CD4-positive, alpha-beta memory T cell (primary cell): ENCODE results near the gene ACOD1. TPM values are rescaled to one million over a fixed set of nuclear protein-coding genes. Genes with fewer than 3 reads are reported as not detected.

ENCODE experiments used
- CTCF ChIA-PET: fragments of 350-600 bp; sonication (Branson Sonifier 250); formaldehyde crosslinking; loops from one replicate; lab custom pipeline; 2021; ENCODE audit warnings: inconsistent platforms; ENCODE audit not compliant: partially characterized antibody; lab: Charles Lee
- POLR2A ChIA-PET: fragments of 350-600 bp; sonication (Branson Sonifier 250); formaldehyde crosslinking; loops from one replicate; lab custom pipeline; 2021; ENCODE audit not compliant: partially characterized antibody; lab: Charles Lee
- DNase-seq, 5 donors: peaks; one replicate each; pipeline versions ENCODE4 v3.0.0 to v3.0.0-alpha.2; 2020 to 2022; ENCODE audit warnings: mixed read lengths in 1 of 5
- H3K27ac ChIP-seq: one replicate; pipeline ENCODE4 v1.7.0; 2013; ENCODE audit warnings: low read depth, low read length
- H3K27me3 ChIP-seq: 2 replicates; pipeline ENCODE4 v1.7.0; 2013; ENCODE audit warnings: mild to moderate bottlenecking, low read length, moderate library complexity; ENCODE audit not compliant: insufficient read depth
- H3K36me3 ChIP-seq: 2 replicates; pipeline ENCODE4 v1.7.0; 2013; ENCODE audit warnings: mild to moderate bottlenecking, low read length, moderate library complexity; ENCODE audit not compliant: insufficient read depth
- H3K4me1 ChIP-seq: 2 replicates; pipeline ENCODE4 v1.7.0; 2013; ENCODE audit warnings: mild to moderate bottlenecking, low read length, moderate library complexity; ENCODE audit not compliant: insufficient read depth
- H3K4me3 ChIP-seq, 2 donors: one replicate each; pipeline ENCODE4 v1.7.0; 2013; ENCODE audit warnings: low read length in 2 of 2, mild to moderate bottlenecking in 1 of 2
- H3K9me3 ChIP-seq, 2 donors: one replicate each; pipeline ENCODE4 v1.7.0; 2013; ENCODE audit warnings: low read length in 2 of 2, control low read depth in 1 of 2; ENCODE audit not compliant: control insufficient read depth in 1 of 2
- H3K27ac Mint-ChIP-seq, 7 donors: one replicate each; pipeline ENCODE4 v1.8.0; 2020 to 2021; ENCODE audit warnings: mixed read lengths in 7 of 7, mild to moderate bottlenecking in 6 of 7, inconsistent platforms in 3 of 7, moderate library complexity in 3 of 7
- H3K27me3 Mint-ChIP-seq, 2 donors: one replicate each; pipeline ENCODE4 v1.8.0; 2020 to 2021; ENCODE audit warnings: mixed read lengths in 2 of 2
- H3K36me3 Mint-ChIP-seq, 2 donors: one replicate each; pipeline ENCODE4 v1.8.0; 2020 to 2021; ENCODE audit warnings: mixed read lengths in 2 of 2, inconsistent platforms in 1 of 2, mild to moderate bottlenecking in 1 of 2
- H3K4me1 Mint-ChIP-seq, 4 donors: one replicate each; pipeline ENCODE4 v1.8.0; 2020 to 2021; ENCODE audit warnings: mixed read lengths in 4 of 4, mild to moderate bottlenecking in 1 of 4
- H3K4me3 Mint-ChIP-seq, 8 donors: one replicate each; pipeline ENCODE4 v1.8.0; 2020 to 2021; ENCODE audit warnings: mixed read lengths in 8 of 8, mild to moderate bottlenecking in 7 of 8, moderate library complexity in 6 of 8, inconsistent platforms in 3 of 8
- H3K9me3 Mint-ChIP-seq, 8 donors: one replicate each; pipeline ENCODE4 v1.8.0; 2020 to 2021; ENCODE audit warnings: mixed read lengths in 8 of 8, mild to moderate bottlenecking in 5 of 8, inconsistent platforms in 3 of 8, moderate library complexity in 1 of 8
- intact Hi-C: fragments of 100-400 bp; cut with micrococcal nuclease; formaldehyde crosslinking; loops from one replicate; pipeline ENCODE4 v1.15.1; 2023
- polyA plus RNA-seq, 2 donors: library from polyadenylated mRNA; unstranded; fragments of 300-500 nt; fragmentation: Illumina TruSeq; gene quantifications; one replicate each; pipeline ENCODE4 v1.2.3, GENCODE V29; 2021
- total RNA-seq, 2 experiments: library from RNA; stranded (reverse); gene quantifications; one replicate each; pipeline ENCODE4 v1.2.3, GENCODE V29; 2021

The ACOD1 gene
- total and polyA plus RNA-seq, 4 experiments from 2014 or later, result not detected

- intact Hi-C loops, result no loop called here
Observed at GRCh38 chr13:76932076-76932475, 16.2 kb upstream of the ACOD1 start.

DNA sequence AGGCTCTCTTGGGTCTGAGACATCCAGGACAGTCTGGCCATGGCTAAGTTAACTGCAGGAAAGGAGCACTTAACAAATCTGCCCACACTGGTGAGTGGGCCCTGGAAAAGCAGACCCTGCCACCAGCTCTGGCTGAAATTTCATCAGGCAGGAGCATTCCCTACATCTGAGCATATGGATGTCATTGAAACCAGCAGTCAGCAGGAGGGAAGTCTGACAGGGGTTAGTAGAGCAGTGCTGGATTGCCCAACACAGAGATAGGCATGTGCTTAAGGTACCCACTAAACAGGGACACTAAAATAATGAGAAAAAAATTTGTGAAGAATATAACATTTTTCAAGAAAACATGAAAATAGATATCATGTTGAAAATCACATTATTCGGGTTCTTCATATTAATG, 13.6 kb upstream of the ACOD1 start:
- no peak overlapping the region for H3K4me3 Mint-ChIP-seq
- no peaks in the 10 kb centered on the region for H3K4me1 Mint-ChIP-seq
- Histone ChIP-seq H3K27ac (no peak overlapping the region), H3K27me3 (no peaks in the 10 kb centered on the region), H3K9me3 (no peaks in the 10 kb centered on the region), H3K4me3 (no peak overlapping the region), H3K4me1 (no peaks in the 10 kb centered on the region), H3K36me3 (no peaks in the 10 kb centered on the region)
- intact Hi-C loops, result no loop called here
- no peak overlapping the region for H3K27ac Mint-ChIP-seq
- H3K9me3 Mint-ChIP-seq, result peaks cover 0 to 13% (median under 1%) of the 10 kb centered on the region in 8 donors
- CTCF ChIA-PET, result no interaction called here
- no peak for DNase-seq
- peaks cover 2 to 3% of the 10 kb centered on the region in 2 donors for H3K27me3 Mint-ChIP-seq
- no peaks in the 10 kb centered on the region for H3K36me3 Mint-ChIP-seq
- POLR2A ChIA-PET, result no interaction called here

More at GRCh38 chr13:76932076-76932475, 16.2 kb upstream of the ACOD1 start:
- DNase-seq, result no peak
- Mint-ChIP-seq H3K4me1 (no peaks in the 10 kb centered on the region), H3K9me3 (peaks cover 0 to 13% (median under 1%) of the 10 kb centered on the region in 8 donors), H3K27me3 (peaks cover 0 to 1% of the 10 kb centered on the region in 2 donors), H3K4me3 (no peak overlapping the region), H3K36me3 (no peaks in the 10 kb centered on the region), H3K27ac (no peak overlapping the region)
- Histone ChIP-seq H3K9me3 (no peaks in the 10 kb centered on the region), H3K27me3 (no peaks in the 10 kb centered on the region), H3K4me1 (no peaks in the 10 kb centered on the region), H3K27ac (no peak overlapping the region), H3K36me3 (no peaks in the 10 kb centered on the region), H3K4me3 (no peak overlapping the region)
- CTCF ChIA-PET, result interaction anchor here (1.5 to 1.7 kb wide), 2 partner anchors 28 to 48 kb away, joined by 4 read pairs; no protein-coding TSS in a partner anchor
- POLR2A ChIA-PET, result no interaction called here

- no peak for DNase-seq
- Histone ChIP-seq H3K9me3 (no peaks in the 10 kb centered on the region), H3K27ac (no peak overlapping the region), H3K36me3 (no peaks in the 10 kb centered on the region), H3K4me1 (no peaks in the 10 kb centered on the region), H3K27me3 (no peaks in the 10 kb centered on the region), H3K4me3 (no peak overlapping the region)
- Mint-ChIP-seq H3K36me3 (no peaks in the 10 kb centered on the region), H3K27me3 (peaks cover 2 to 8% of the 10 kb centered on the region in 2 donors), H3K9me3 (peaks cover 0 to 2% (median 0%) of the 10 kb centered on the region in 8 donors), H3K4me3 (no peak overlapping the region), H3K27ac (no peak overlapping the region), H3K4me1 (no peaks in the 10 kb centered on the region)
- intact Hi-C loops, result no loop called here
- POLR2A ChIA-PET, result no interaction called here
- CTCF ChIA-PET, result interaction anchor here (0.6 kb wide), 1 partner anchor 65 kb away, joined by 3 read pairs; no protein-coding TSS in a partner anchor
Observed at GRCh38 chr13:76936763-76937162, 11.5 kb upstream of the ACOD1 start.

GRCh38 chr13:76937281-76937820, 11.0 kb upstream of the ACOD1 start:
- no peak overlapping the region for H3K27ac ChIP-seq

GRCh38 chr13:76939215-76939614, 9.1 kb upstream of the ACOD1 start:
- Histone ChIP-seq H3K4me3 (no peak overlapping the region), H3K27me3 (no peaks in the 10 kb centered on the region), H3K27ac (no peak overlapping the region), H3K36me3 (no peaks in the 10 kb centered on the region), H3K9me3 (no peaks in the 10 kb centered on the region), H3K4me1 (no peaks in the 10 kb centered on the region)
- Mint-ChIP-seq H3K27ac (no peak overlapping the region), H3K4me3 (no peak overlapping the region), H3K36me3 (no peaks in the 10 kb centered on the region), H3K9me3 (peaks cover 0 to 2% (median 0%) of the 10 kb centered on the region in 8 donors), H3K4me1 (no peaks in the 10 kb centered on the region), H3K27me3 (peaks cover 2 to 8% of the 10 kb centered on the region in 2 donors)
- intact Hi-C loops, result no loop called here
- ChIA-PET POLR2A (no interaction called here), CTCF (interaction anchor here (0.8 kb wide), 1 partner anchor 18 kb away, joined by 4 read pairs; no protein-coding TSS in a partner anchor)
- DNase-seq, result no peak

More at GRCh38 chr13:76937281-76937820, 11.0 kb upstream of the ACOD1 start:
- ChIA-PET CTCF (no interaction called here), POLR2A (no interaction called here)
- intact Hi-C loops, result no loop called here
- Mint-ChIP-seq H3K27me3 (peaks cover 2 to 8% of the 10 kb centered on the region in 2 donors), H3K4me1 (no peaks in the 10 kb centered on the region), H3K9me3 (peaks cover 0 to 2% (median 0%) of the 10 kb centered on the region in 8 donors), H3K36me3 (no peaks in the 10 kb centered on the region), H3K27ac (no peak overlapping the region), H3K4me3 (no peak overlapping the region)
- no peaks in the 10 kb centered on the region for H3K4me1 ChIP-seq
- H3K4me3 ChIP-seq, result no peak overlapping the region
- H3K36me3 ChIP-seq, result no peaks in the 10 kb centered on the region
- H3K9me3 ChIP-seq, result no peaks in the 10 kb centered on the region
- H3K27me3 ChIP-seq, result no peaks in the 10 kb centered on the region
- no peak for DNase-seq

- ChIA-PET POLR2A (no interaction called here), CTCF (no interaction called here)
- no peak for DNase-seq
- no peaks in the 10 kb centered on the region for H3K36me3 ChIP-seq
- peaks cover 2 to 10% of the 10 kb centered on the region in 2 donors for H3K27me3 Mint-ChIP-seq
- H3K4me1 Mint-ChIP-seq, result no peaks in the 10 kb centered on the region
- no peak overlapping the region for H3K4me3 ChIP-seq
- intact Hi-C loops, result no loop called here
- H3K9me3 Mint-ChIP-seq, result peaks cover 0 to 5% (median 1%) of the 10 kb centered on the region in 8 donors
- no peak overlapping the region for H3K4me3 Mint-ChIP-seq
- no peaks in the 10 kb centered on the region for H3K27me3 ChIP-seq
- H3K27ac ChIP-seq, result no peak overlapping the region
- H3K36me3 Mint-ChIP-seq, result no peaks in the 10 kb centered on the region
- no peaks in the 10 kb centered on the region for H3K4me1 ChIP-seq
- no peak overlapping the region for H3K27ac Mint-ChIP-seq
- no peaks in the 10 kb centered on the region for H3K9me3 ChIP-seq
Observed at GRCh38 chr13:76942363-76942762, 5.9 kb upstream of the ACOD1 start.

DNA sequence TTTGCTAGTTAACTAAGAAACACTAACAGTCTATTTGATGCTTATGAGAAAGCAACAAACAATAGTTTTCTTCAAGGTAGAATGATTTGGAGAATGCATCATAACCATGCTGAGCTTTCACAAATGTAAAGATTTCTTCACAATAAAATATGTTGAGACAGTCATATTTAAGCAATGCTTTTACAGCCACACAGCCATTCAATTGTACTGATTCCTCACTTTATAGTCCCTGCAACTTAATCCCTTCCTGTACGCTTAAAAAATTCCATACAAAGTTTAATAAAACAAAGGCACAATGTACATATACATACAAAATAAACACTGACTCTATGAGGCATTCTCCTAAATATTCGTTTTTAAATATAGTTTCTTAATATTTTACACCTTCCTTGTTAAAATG, 4.7 kb upstream of the ACOD1 start:
- Histone ChIP-seq H3K9me3 (no peaks in the 10 kb centered on the region), H3K27me3 (no peaks in the 10 kb centered on the region), H3K36me3 (no peaks in the 10 kb centered on the region), H3K4me3 (no peak overlapping the region), H3K4me1 (no peaks in the 10 kb centered on the region), H3K27ac (no peak overlapping the region)
- peaks cover 2 to 10% of the 10 kb centered on the region in 2 donors for H3K27me3 Mint-ChIP-seq
- no peak for DNase-seq
- intact Hi-C loops, result no loop called here
- H3K4me3 Mint-ChIP-seq, result no peak overlapping the region
- H3K4me1 Mint-ChIP-seq, result no peaks in the 10 kb centered on the region
- H3K36me3 Mint-ChIP-seq, result no peaks in the 10 kb centered on the region
- peaks cover 0 to 5% (median 1%) of the 10 kb centered on the region in 8 donors for H3K9me3 Mint-ChIP-seq
- ChIA-PET CTCF (no interaction called here), POLR2A (no interaction called here)
- no peak overlapping the region for H3K27ac Mint-ChIP-seq
